GM21526 (cell line): ENCODE results near the gene ALDH7A1.
"Not testable (repeated sequence)": the region's sequence is repeated elsewhere in the genome, so short reads cannot be mapped to it uniquely, and the experiment has no call there.

Source experiments
- ATAC-seq: cut with Tn5 transposase; IDR thresholded peaks from one replicate; pipeline ENCODE4 v1.9.1; 2021; ENCODE audit warnings: moderate library complexity; ENCODE audit not compliant: unreplicated experiment, low FRiP score

Gene ALDH7A1

DNA sequence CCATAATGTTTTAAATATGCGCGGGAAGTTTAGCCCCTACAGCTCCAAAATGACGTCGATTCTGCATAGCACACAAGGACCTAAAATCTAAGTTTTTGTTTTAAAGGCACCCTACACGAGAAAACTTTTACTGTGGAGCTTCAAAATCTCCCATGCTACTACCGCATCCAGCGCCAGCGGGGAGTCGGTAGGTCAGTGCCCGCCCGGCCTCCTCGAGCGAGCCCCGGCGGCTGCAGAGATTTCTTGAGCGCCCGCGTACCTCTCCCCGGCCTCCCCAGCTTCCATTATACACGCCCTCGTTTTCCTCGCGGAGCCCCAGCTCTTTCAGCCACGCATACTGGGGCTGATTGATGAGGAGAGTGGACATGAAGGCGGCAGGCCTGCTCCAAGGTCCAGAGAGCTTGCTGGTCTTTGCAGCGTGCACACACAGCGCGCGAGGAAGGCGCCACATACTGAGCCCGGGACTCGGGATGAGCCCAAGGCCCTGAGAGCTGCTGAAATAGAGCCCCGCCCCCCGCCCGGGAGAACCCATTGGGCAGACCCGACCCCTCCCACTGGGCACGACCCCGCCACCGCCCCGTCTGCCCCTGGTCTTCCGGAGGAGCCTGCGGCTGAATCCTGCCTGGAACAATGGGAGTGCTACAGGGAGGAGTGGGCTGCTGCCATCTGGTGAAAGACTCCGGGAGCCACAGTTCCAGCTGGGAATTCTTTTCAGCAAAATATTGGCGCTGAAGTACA, at the start of gene ALDH7A1:
TSS of gene ALDH7A1 (minus strand) at position 472 of the 738 bp plus-strand sequence. CDS start at position 451, 21 bp downstream.
- peak; percentile 67 for ATAC-seq

DNA sequence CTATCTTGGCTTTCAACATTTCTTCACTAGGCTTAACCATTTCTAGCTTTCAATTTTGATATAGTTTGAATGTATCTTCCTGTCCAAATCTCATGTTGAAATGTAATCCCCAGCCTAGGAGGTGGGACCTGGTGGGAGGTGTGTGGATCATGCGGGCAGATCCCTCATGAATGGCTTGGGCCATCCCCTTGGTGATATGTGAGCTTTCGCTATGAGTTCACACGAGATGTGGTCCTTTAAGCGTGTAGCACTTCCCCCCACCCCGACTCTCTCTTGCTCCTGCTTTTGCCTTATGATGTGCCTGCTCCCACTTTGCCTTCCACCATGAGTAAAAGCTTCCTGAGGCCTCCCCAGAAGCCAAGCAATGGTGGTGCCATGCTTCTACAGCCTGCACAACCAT, 46.4 kb upstream of the ALDH7A1 start:
- peak; percentile 74 for ATAC-seq

DNA sequence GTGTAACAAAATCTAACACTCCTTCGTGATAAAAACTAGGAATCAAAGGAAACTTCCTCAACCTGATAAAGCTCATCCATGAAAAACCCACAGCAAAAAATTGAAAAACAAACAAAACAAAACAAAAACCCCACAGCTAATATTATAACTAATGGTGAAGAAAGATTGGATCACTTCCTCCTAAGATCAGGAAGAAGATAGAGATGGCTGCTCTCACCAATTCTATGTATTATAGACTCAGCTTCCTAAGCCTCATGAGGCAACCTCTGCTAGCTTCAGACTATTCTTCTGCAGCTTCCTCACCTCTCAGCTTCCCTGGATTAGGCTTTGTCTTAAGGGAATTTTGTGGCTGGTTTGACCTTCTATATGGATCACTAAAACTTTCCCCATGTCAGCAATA, 45.8 kb upstream of the ALDH7A1 start:
- peak; percentile 27 for ATAC-seq

DNA sequence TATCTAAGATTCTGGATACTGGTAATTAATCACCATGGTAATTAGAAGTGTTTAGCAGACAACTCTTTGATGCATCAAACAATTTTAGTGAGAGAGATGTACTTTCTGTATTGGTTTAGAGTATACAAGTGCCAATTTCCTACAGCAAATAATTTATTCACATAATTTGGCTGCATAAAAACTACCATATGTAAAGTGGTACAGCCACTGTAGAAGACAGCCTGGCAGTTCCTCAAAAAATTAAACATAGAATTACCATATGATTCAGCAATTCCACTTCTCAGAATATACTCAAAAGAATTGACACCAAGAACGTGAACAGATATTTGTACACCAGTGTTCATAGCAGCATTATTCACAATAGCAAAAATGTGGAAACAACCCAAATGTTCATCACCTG, 41.9 kb upstream of the ALDH7A1 start:
- no peak for ATAC-seq

DNA sequence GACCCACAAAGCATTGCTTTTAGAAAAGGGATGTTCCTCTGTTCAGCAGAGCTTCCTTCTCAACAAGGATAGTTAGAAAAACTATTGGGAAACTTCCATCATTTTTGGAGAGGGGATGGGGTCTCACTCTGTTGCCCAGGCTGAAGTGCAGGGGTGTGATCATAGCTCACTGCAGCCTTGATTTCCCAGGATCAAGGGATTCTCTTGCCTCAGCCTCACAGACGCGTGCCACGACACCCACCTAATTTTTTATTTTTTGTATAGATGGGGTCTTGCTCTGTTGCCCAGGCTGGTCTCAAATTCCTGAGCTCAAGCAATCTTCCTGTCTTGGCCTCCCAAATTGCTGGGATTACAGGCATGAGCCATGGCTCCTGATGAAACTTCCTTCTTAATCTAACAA, 40.6 kb upstream of the ALDH7A1 start:
- ATAC-seq: no peak

DNA sequence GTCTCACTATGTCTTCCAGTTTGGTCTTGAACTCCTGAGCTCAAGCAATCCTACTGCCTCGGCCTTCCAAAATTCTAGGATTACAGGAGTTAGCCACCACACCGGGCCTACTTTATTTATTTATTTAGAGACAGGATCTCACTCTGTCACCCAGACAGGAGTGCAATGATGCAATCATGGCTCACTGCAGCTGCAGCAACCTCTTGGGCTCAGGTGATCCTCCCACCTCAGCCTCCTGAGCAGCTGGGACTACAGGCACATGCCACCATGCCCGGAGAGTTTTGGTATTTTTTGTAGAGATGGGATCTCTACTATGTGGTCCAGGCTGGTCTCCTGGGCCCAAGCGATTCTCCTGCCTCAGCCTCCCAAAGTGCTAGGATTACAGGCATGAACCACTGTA, 38.5 kb upstream of the ALDH7A1 start:
- no peak for ATAC-seq

DNA sequence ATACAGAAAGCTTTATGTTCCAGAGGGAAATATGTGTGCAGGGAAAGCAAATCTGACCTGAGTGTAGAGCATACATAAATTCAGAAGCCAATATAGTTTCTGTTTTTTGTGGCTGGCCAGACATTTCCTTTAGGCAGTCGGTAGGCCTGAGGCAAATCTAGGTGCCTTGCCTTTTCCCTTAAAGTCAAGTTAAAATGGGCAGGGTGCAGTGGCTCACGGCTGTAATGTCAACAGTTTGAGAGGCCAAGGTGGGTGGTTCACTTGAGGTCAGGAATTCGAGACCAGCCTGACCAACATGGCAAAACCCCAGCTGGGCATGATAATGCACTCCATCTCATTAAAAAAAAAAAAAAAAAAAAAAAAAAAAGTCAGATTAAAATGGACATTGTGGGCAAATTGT, 36.9 kb upstream of the ALDH7A1 start:
- ATAC-seq: no peak

DNA sequence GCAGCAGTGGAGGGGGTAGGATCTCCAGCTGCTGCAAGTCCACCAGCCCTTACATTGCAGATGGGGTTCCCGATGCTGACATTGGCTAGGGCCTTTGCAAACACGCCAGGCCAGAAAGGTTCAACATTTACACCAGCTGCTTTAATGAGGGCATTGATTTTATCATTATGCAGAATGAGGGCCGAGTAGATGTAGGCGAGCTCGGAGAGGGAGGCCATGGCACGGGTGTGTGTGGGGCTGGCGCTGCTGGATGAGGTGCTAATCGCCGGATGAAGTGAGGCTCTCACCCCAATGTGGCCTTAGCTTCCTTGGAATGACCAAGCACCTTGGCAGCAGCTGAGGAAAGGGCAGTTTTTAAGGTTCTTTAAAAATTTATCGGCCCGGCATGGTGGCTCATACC, 33.1 kb upstream of the ALDH7A1 start:
- ATAC-seq: no peak

DNA sequence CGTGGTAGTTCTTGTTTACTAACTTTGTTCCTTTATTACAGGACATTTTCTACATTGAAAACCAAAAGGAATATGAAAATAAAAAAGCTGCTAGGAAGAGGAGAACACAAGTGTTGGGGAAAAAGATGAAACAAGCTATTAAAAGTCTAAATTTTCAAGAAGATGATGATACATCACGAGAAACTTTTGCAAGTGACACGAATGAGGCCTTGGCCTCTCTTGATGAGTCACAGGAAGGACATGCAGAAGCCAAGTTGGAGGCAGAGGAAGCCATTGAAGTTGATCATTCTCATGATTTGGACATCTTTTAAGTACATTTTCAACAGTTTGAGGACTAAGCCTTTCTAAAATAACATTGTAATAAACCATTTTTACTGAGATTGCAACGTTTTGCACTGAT, 29.5 kb upstream of the ALDH7A1 start:
- no peak for ATAC-seq

DNA sequence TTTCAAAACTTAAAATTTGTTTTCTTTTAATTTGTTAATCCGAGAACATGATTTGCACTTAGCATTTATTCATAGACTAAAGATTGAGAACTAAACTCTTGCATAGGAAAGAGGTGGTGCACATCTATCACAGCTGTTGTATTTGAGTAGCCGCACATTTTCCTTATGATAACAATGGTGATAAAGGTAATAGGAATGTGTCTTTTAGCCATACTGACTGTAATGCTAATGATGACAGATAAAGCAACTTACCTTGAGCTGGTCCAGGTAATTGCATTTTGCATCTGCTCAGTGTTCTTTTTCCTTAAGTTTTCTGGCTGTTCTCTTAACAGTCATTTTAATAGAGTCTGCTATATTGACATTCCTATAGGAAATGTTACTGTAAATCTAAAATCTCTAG, 24.8 kb upstream of the ALDH7A1 start:
- ATAC-seq: no peak

DNA sequence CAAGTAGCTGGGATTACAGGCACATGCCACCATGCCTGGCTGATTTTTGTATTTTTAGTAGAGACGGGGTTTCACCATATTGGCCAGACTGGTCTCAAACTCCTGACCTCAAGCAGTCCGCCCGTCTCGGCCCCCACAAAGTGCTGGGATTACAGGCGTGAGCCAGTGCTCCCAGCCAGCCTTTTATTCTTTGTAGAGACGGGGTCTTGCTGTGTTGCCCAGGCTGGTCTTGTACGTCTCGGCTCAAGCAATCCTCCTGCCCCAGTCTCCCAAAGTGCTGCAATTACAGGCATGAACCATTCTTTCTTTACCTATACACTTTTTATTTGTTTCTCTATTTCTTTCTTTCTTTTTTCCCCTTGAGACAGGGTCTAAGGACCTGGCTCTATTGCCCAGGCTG, 22.6 kb upstream of the ALDH7A1 start:
- not testable (repeated sequence) for ATAC-seq

DNA sequence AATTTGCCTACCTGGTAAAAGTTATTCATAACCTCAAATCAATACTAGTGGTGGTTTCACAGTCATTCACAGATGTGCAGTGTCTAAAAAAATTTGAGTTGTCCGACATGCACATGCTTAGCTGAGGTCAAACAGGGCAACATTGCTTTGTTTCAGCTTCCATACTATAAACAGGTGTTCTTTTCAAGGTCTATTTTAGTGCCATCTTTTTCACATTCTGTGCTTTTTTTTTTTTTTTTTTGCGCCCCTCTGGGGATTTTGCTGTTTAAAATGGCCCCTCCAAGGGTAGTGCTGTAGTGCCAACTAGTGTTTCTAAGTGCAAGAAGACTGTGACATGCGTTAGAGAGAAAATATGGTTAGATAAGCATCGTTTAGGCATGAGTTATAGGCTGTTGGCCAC, 20.3 kb upstream of the ALDH7A1 start:
- ATAC-seq: peak; percentile 92

DNA sequence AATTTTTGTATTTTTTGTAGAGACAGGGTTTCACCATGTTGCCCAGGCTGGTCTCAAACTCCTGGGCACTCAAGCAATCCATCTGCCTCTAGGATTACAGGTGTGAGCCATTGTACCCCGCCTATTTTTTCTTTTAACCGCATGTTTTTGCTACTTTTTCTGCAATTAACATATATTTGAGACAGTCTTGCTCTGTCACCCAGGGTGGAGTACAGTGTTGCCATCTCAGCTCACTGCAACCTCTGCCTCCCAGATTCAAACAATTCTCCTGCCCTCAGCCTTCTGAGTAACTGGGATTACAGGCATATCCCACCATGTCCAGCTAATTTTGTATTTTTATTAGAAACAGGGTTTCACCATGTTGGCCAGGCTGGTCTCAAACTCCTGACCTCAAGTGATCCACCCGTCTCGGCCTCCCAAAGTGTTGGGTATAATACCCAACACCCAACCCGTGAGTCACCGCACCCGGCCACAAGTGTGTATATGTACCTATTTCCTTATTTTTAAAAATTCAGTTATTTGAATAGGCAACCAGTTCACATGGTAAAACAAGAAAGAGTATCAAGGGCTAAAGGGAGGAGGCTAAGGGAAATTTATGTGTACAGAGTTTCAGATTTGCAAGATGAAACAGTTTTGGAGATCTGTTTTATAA, 19.0 kb upstream of the ALDH7A1 start:
- ATAC-seq: no peak

DNA sequence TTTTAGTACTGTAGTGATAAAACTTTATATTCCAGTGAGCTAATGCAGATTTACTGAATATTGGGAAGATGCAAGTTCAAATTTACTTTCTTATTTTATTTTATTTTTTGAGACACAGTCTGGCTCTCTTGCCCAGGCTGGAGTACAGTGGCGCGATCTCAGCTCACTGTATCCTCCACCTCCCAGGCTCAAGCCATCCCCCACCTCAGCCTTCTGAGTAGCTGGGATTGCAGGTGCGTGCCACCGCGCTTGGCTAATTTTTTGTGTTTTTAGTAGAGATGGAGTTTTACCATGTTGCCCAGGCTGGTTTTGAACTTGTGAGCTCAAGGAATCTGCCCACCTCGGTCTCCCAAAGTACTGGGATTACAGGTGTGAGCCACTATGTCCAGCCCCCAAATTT, 15.6 kb upstream of the ALDH7A1 start:
- ATAC-seq: no peak

DNA sequence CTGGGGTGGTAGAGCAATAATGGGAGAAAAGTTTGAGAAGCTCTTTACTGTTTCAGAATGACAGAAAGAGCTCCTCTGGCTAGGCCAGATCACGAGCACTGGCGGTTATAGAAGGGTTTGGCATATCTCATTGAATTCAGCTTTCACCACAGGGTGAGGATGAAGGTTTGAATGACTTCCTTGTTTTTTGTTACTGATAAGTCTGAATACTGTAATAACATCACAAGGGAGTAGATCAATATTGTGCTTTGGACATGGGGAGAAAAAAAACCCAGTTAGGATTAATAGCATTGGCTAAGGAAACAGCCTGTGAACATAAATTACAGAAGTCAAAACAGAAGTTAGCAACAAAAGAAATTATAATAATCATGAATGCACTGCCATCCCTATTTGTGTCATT, 15.1 kb upstream of the ALDH7A1 start:
- no peak for ATAC-seq

DNA sequence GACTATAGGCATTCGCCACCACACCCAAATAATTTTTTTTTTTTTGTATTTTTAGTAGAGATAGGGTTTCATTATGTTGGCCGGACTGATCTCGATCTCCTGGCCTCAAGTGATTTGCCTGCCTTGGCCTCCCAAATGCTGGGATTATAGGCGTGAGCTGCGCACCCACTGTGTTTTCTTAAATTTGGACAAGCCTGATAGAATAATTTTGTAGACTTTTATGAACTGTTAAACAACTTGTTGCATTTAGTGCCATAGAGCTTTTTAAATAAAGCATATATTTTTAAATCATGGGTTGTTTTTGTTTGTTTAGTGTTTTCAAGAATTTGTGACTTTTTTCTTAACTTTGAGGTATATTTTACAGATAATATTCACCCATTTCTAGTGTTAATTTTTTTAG, 10.5 kb upstream of the ALDH7A1 start:
- ATAC-seq: no peak

DNA sequence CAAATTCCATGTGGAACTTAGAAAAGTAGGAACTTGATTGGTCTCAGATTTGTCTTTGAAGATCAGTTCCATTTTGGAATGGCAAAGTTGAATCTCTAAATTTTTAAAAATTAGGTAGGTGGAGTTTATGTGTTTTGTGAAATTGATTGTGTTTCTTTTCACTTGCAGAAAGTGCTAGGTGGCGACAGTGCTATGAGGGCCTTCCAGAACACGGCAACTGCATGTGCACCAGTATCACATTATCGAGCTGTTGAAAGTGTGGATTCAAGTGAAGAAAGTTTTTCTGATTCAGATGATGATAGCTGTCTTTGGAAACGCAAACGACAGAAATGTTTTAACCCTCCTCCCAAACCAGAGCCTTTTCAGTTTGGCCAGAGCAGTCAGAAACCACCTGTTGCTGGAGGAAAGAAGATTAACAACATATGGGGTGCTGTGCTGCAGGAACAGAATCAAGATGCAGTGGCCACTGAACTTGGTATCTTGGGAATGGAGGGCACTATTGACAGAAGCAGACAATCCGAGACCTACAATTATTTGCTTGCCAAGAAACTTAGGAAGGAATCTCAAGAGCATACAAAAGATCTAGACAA, 8.5 kb upstream of the ALDH7A1 start:
- no peak for ATAC-seq

DNA sequence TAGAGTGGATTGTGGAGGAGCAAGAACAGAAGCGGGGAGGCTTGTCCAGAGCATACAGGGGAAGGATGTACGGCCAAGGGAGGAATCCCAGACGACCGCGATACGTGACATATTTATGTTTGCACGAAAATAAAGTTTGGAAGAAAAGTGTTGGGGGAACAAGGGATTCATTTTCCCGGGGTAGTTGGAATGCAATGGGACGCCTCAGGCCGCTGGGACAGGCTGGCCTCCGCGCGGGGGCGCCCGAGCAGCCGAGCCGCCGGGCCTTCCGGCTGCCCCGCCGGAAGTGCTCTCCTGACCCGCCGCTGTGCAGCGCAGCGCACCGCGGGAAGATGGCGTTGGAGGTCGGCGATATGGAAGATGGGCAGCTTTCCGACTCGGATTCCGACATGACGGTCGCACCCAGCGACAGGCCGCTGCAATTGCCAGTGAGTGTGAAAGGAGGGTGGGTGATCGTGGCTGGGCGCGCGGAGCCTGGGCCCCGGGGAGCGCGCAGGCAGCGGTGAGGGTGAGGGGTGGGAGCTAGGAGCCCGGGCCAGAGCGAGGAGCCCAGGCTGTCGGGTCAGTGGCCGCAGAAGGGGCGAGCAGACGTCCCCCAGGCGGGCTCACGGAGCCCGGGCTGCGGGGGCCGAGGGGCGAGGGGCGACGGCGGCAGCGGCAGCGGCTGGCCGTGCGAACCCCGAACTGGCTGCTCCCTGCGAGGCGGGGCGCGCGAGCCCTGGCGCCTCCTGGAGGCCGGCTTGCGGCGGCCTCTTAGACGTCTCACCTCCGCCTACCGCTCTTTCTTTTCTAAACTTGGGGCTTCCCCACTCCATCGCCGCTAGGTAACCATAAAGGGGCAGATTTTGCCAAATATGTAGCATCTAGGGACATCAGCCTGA, 5.9 kb upstream of the ALDH7A1 start, which contains the start of gene PHAX:
TSS of gene PHAX (plus strand) at position 317 of the 881 bp plus-strand sequence. CDS start at position 333, 16 bp downstream.
- ATAC-seq: peak; percentile 93

DNA sequence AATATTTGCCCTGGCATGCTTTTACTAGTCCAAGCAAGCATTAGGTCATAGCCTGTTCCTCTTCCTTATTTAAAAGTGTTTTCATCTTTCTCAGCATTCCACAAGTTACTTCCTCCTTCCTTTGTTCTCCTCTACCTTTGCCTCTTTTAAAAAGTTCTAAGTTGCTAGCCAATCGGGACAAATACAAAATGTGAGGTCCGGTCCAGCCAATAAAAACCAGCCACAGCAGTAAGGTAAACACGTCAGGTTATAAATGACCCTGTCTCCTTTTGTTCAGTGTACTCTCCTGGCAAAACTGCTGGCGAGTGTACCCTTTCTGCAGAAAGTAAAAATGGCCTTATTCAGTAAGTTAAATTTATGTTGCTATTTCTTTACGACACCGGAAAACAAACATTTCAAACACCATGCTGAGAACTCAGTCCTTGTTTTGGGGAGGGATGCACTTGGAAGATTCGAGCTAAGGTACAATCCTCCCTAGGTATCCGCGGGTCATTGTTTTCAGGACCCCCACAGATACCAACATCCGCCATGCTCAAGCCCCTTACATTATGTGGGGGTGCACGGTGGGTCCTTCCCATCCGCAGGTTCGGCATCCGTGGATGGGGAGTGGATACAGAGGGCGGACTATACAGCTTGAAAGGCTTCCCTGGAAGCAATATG, 5.1 kb upstream of the ALDH7A1 start:
- ATAC-seq: not testable (repeated sequence)

DNA sequence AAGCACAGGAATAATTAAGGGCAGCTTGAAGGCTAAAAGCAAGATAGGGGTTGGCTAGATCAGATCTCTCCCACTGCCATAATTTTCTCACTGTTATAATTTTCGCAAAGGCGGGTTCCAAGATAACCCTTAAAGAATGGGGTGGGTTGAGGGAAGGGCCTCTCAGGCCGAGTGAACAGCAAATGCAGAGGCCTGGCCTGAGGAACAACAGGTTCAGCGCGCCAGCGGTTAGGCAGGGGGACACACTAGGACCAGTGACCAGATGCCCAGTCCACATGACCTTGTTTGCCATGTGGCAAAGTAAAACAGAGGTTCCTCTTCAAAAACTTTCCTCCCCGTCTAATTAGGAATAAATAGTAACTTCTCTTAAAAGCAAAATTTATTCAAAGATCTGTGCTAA, 4.5 kb upstream of the ALDH7A1 start:
- no peak for ATAC-seq
